GM12892 (cell line): ENCODE data around the gene SERPINB7.

Source experiments
- POLR2A ChIP-seq: IDR thresholded peaks from 2 replicates; pipeline ENCODE4 v1.6.1; 2011; ENCODE audit warnings: low read depth, low read length, control low read depth
- POLR2AphosphoS5 ChIP-seq: IDR thresholded peaks from 2 replicates; pipeline ENCODE4 v1.6.1; 2011; ENCODE audit warnings: low read depth, low read length, control low read depth

GRCh38 chr18:63765837-63766236 lies 9.4 kb upstream of the SERPINB7 start:
- TF ChIP-seq POLR2AphosphoS5 (no peak), POLR2A (no peak)
